ENCODE measurements around the gene ALDH1A1.

ALDH1A1 gene

DNA sequence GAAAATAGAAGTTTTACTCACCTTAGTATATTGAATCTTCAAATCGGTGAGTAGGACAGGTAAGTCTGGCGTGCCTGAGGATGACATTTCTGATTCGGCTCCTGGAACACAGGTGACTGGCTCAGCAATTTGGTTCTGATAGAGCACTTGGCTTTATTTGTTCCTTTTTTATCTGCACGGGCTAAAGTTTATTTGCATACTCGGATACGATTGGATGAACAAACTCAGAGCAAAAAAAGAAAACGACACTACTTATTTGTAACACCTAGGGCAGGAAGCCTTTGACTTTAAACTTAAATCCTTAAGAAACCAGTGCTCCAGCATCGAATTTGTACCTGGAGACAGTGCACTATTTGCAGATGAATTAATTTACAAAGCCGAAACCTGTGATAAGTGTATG lies at the start of gene ALDH1A1:
Gene ALDH1A1 (minus strand): TSS at position 140 of the 400 bp plus-strand sequence. CDS start 53 bp downstream, at position 87.
- H3K4me3 ChIP-seq (ENCODE audit: low read length), result no peak within 1 kb of the TSS
- TF ChIP-seq, protein P1, sequence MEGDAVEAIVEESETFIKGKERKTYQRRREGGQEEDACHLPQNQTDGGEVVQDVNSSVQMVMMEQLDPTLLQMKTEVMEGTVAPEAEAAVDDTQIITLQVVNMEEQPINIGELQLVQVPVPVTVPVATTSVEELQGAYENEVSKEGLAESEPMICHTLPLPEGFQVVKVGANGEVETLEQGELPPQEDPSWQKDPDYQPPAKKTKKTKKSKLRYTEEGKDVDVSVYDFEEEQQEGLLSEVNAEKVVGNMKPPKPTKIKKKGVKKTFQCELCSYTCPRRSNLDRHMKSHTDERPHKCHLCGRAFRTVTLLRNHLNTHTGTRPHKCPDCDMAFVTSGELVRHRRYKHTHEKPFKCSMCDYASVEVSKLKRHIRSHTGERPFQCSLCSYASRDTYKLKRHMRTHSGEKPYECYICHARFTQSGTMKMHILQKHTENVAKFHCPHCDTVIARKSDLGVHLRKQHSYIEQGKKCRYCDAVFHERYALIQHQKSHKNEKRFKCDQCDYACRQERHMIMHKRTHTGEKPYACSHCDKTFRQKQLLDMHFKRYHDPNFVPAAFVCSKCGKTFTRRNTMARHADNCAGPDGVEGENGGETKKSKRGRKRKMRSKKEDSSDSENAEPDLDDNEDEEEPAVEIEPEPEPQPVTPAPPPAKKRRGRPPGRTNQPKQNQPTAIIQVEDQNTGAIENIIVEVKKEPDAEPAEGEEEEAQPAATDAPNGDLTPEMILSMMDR (conservative IDR thresholded peaks at IDR 0.05; ENCODE audit: low read length), result no peak
- no peak for DNase-seq (ENCODE audit: low read depth)

DNA sequence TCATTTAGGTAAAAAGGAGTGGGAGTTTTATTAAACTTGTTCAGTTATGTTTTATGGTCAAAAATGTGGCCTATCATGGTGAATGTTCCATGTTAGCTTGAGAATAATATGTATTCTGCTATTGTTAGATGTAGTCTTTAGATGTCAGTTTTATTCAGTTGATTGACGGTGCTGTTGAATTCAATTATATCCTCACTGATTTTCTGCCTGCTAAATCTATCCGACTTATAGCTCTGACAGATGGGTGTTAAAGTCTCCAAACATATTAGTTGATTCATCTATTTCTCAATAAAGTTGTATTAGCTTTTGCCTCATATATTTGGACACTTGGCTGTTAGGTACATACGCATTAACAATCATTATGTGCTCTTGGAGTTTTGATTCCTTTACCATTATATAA lies 49.0 kb upstream of the ALDH1A1 start:
- TF ChIP-seq, protein P1 (conservative IDR thresholded peaks at IDR 0.05; ENCODE audit: low read length), result no peak
- no peak overlapping the region for H3K4me3 ChIP-seq (ENCODE audit: low read length)
- no peak for DNase-seq (ENCODE audit: low read depth)

DNA sequence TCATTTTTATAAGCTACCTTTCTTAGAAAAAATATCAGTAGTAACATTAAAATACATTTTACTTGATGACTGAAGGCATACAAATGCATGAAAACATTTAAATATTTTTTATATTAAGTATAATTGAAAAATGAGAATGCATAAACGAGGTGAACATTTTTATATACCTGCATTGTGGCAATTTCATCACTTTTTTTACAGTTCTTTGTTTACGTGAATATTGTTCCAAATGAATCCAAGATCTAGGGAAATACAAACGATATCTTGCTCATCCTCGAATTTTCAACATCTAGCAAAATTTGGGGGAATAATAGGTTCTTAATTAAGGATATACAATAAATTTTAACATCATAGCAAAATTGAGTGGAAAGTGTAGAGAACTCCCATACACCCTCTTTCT lies 45.5 kb upstream of the ALDH1A1 start:
- H3K4me3 ChIP-seq (ENCODE audit: low read length), result no peak overlapping the region
- DNase-seq (ENCODE audit: low read depth), result no peak
- TF ChIP-seq, protein P1 (conservative IDR thresholded peaks at IDR 0.05; ENCODE audit: low read length), result no peak

DNA sequence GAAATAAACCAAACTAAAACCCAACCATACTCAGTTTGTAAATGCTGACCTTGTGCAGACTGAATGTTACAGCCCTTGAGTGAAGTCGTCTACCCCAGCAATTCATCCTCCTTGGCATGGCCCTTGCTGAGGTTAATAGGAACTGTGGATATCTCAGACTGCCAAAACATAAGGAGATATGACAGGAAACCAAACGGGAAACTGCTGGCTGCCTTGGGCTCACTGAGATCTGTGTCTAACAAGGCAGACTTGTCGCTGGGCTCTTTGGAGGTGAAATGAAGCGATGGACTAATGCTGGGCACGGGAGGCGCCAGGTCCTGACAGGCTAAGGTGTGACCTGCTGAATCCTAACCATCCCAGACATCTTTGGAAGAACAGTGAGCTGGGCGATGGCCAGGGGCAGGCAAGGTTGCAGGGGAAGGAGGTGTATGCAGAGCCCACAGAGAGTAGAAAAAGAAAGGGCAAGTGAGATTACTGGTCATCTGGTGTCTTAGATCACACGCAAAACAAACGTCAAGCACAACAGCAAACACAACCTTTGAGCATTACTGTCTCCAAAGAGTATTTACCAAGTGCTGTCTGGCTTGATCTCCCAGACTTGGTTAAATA lies 44.6 kb upstream of the ALDH1A1 start:
- TF ChIP-seq, protein P1 (conservative IDR thresholded peaks at IDR 0.05; ENCODE audit: low read length), result no peak
- no peak overlapping the region for H3K4me3 ChIP-seq (ENCODE audit: low read length)
- no peak for DNase-seq (ENCODE audit: low read depth)

DNA sequence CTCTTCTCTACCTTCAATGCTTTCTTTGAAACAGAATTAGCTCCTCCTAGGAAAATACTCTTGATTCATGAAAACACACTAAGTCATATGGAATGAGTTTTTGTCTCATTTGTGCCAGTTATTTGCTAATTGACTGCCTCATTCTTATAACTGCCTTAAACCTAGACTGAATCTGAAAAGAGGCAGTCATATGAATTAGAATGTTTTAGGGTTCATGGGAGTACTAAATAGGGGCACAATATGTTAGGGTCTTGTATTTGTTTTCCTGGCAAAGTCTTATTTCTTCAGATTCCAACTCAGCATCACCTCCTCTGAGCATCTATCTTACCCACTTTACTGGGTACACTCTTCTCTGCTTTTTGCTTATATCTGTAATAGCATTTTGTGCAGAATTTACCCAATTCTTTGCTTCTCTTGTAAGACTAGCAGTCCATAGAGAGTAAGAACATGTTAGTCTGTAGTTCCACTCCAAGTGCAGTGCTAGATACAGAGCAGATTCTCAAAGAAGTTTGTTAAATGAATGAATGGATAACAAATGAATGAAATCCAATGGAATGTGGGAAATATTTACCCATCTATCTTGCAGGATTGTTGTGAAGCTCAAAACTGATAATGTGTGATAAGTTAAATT lies 43.9 kb upstream of the ALDH1A1 start:
- DNase-seq (ENCODE audit: low read depth), result peak; percentile 21
- TF ChIP-seq, protein P1 (conservative IDR thresholded peaks at IDR 0.05; ENCODE audit: low read length), result no peak
- no peak overlapping the region for H3K4me3 ChIP-seq (ENCODE audit: low read length)

DNA sequence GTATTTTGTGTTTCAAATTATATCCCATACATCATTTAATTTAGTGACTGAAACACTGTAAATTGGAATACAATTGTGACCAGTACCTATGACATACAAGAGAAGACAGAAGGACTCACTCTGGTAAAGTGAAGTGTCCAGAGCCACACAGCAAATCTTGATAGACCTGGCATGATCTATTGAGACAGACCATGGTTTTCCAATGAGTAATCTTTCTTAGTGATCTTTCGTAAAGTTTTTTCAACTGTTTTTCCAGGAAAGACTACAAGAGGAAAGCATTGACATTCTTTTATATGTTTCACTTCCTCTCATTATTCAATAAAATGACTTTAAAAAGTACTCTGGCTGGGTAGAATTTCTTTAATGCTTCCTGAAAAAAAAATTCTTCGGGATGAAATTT lies 43.3 kb upstream of the ALDH1A1 start:
- H3K4me3 ChIP-seq (ENCODE audit: low read length), result no peak overlapping the region
- peak; percentile 33 for DNase-seq (ENCODE audit: low read depth)

More for the DNA sequence above, 43.3 kb upstream of the ALDH1A1 start:
- TF ChIP-seq, protein P1 (conservative IDR thresholded peaks at IDR 0.05; ENCODE audit: low read length), result no peak

Data from AG10803 (cell line).